ENCODE data around the gene SCN3B. TPM values are rescaled to one million over a fixed set of nuclear protein-coding genes. Genes with fewer than 3 reads are reported as not detected.

The SCN3B gene
- total RNA-seq, 1 experiment from 2014 or later, result 0.79 TPM

DNA sequence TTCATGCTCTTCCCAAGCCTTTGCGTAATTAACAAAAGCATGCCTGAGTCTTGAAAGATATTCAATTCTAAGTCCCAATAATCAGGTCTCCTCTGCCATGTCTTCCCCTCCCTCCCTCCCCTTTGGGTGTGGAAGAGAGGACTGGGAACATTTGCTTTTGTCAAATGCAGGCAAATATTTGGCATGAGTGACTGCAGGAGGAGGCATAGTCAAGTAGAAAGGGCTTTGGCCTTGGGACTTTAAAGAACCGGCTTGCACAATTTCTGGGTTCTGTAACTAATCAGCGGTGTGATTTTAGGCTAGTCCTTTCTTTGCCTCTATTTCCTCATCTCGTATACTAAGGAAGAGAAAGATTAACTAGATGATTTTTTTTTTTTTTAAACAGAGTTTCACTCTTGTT, 59.5 kb downstream of the SCN3B start (continued):
- TF ChIP-seq, protein P1, sequence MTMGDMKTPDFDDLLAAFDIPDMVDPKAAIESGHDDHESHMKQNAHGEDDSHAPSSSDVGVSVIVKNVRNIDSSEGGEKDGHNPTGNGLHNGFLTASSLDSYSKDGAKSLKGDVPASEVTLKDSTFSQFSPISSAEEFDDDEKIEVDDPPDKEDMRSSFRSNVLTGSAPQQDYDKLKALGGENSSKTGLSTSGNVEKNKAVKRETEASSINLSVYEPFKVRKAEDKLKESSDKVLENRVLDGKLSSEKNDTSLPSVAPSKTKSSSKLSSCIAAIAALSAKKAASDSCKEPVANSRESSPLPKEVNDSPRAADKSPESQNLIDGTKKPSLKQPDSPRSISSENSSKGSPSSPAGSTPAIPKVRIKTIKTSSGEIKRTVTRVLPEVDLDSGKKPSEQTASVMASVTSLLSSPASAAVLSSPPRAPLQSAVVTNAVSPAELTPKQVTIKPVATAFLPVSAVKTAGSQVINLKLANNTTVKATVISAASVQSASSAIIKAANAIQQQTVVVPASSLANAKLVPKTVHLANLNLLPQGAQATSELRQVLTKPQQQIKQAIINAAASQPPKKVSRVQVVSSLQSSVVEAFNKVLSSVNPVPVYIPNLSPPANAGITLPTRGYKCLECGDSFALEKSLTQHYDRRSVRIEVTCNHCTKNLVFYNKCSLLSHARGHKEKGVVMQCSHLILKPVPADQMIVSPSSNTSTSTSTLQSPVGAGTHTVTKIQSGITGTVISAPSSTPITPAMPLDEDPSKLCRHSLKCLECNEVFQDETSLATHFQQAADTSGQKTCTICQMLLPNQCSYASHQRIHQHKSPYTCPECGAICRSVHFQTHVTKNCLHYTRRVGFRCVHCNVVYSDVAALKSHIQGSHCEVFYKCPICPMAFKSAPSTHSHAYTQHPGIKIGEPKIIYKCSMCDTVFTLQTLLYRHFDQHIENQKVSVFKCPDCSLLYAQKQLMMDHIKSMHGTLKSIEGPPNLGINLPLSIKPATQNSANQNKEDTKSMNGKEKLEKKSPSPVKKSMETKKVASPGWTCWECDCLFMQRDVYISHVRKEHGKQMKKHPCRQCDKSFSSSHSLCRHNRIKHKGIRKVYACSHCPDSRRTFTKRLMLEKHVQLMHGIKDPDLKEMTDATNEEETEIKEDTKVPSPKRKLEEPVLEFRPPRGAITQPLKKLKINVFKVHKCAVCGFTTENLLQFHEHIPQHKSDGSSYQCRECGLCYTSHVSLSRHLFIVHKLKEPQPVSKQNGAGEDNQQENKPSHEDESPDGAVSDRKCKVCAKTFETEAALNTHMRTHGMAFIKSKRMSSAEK (CRISPR knock-in tag; IDR thresholded peaks at IDR 0.05; ENCODE audit: borderline replicate concordance), result no peak

DNA sequence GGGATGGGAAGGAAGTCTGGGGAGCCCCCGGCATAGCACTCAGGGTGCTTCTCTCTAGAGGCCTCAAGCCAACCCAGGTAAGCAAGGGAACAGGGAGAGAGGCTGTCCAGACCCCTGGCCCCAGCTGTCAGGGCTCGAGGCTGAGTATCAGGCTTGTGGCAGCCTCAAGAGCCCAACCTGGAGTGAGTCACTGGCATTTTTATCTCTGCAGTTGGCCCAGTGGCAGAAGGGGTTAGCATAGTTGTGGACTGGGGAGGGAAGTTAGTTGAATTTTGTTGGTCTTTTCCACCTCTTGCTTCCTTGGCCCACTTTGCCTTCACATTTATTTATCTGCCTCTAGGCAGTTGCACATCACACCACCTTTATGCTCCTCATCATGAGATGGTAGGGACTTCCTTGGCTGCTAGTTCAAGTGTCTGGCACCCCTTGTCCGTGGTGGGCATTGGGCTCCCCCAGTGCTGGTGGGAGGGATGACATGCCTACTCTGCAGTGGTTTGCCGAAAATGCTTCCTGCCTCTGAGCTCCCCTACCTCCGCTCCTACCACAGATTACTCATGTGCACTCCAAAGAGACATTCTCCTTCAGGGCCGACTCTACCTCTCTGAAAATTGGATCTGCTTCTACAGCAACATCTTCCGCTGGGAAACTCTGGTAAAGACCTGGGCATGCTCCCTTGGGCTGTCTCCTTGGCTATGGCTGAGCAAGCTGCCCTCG, 60.1 kb downstream of the SCN3B start:
- CTCF ChIA-PET, result interaction anchor here (1.3 to 2.3 kb wide), 2 partner anchors 8 to 14 kb away, joined by 3 to 10 read pairs; no protein-coding TSS in a partner anchor
- no peaks in the 10 kb centered on the region for H3K9me3 Mint-ChIP-seq

DNA sequence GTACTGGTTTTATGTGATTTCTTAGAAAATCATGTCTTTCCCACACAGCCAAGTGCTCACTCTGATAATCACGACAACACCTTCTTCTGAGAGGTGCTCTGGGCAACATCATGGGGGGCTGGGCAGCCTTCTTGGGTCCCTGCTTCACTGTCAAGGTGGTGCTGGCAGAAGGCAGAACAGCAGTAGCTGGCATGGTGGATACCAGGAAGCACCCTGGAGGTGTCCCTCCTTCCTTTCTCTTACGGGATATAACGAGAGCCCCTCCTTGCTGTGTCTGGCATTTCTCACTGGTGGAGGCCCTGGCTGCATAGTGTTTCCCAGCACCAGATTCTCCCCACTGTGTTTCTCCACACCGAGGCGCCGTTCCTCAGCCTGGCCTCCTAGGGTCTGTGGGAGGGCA, 60.9 kb downstream of the SCN3B start:
- no peaks in the 10 kb centered on the region for H3K27me3 Mint-ChIP-seq (ENCODE audit: low read depth)
- no peaks in the 10 kb centered on the region for H3K9me3 Mint-ChIP-seq
- no peak overlapping the region for H3K4me3 Mint-ChIP-seq
- H3K27ac Mint-ChIP-seq, result no peak overlapping the region
- ChIA-PET POLR2A (no interaction called here), CTCF (interaction anchor here (2.3 kb wide), 1 partner anchor 13 kb away, joined by 10 read pairs; no protein-coding TSS in a partner anchor)
- peaks cover 7% of the 10 kb centered on the region for H3K4me1 Mint-ChIP-seq
- ATAC-seq (no peak), DNase-seq (ENCODE audit: low spot score) (no peak)
- H3K36me3 Mint-ChIP-seq, result peaks cover 4% of the 10 kb centered on the region; the same call in 1 of the 2 replicates
- TF ChIP-seq TP53 (CRISPR knock-in tag; IDR thresholded peaks at IDR 0.05) (no peak), FOXK1 (CRISPR knock-in tag; IDR thresholded peaks at IDR 0.05) (no peak), HMGA2 (CRISPR knock-in tag; IDR thresholded peaks at IDR 0.05) (no peak), ZNF219 (CRISPR knock-in tag; IDR thresholded peaks at IDR 0.05; ENCODE audit: borderline replicate concordance) (no peak), ZBTB21 (CRISPR knock-in tag; IDR thresholded peaks at IDR 0.05; ENCODE audit: borderline replicate concordance) (no peak), GRHL2 (CRISPR knock-in tag; IDR thresholded peaks at IDR 0.05; ENCODE audit: insufficient replicate concordance, severe bottlenecking) (no peak), MYBL2 (CRISPR knock-in tag; IDR thresholded peaks at IDR 0.05) (no peak), RORB (CRISPR knock-in tag; IDR thresholded peaks at IDR 0.05) (no peak), ZNF232 (CRISPR knock-in tag; IDR thresholded peaks at IDR 0.05) (no peak), ZNF263 (CRISPR knock-in tag; IDR thresholded peaks at IDR 0.05; ENCODE audit: low read depth) (no peak), CREM (CRISPR knock-in tag; IDR thresholded peaks at IDR 0.05) (no peak)
- TF ChIP-seq, protein P2, sequence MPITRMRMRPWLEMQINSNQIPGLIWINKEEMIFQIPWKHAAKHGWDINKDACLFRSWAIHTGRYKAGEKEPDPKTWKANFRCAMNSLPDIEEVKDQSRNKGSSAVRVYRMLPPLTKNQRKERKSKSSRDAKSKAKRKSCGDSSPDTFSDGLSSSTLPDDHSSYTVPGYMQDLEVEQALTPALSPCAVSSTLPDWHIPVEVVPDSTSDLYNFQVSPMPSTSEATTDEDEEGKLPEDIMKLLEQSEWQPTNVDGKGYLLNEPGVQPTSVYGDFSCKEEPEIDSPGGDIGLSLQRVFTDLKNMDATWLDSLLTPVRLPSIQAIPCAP (CRISPR knock-in tag; IDR thresholded peaks at IDR 0.05), result no peak
- TF ChIP-seq, protein P3, sequence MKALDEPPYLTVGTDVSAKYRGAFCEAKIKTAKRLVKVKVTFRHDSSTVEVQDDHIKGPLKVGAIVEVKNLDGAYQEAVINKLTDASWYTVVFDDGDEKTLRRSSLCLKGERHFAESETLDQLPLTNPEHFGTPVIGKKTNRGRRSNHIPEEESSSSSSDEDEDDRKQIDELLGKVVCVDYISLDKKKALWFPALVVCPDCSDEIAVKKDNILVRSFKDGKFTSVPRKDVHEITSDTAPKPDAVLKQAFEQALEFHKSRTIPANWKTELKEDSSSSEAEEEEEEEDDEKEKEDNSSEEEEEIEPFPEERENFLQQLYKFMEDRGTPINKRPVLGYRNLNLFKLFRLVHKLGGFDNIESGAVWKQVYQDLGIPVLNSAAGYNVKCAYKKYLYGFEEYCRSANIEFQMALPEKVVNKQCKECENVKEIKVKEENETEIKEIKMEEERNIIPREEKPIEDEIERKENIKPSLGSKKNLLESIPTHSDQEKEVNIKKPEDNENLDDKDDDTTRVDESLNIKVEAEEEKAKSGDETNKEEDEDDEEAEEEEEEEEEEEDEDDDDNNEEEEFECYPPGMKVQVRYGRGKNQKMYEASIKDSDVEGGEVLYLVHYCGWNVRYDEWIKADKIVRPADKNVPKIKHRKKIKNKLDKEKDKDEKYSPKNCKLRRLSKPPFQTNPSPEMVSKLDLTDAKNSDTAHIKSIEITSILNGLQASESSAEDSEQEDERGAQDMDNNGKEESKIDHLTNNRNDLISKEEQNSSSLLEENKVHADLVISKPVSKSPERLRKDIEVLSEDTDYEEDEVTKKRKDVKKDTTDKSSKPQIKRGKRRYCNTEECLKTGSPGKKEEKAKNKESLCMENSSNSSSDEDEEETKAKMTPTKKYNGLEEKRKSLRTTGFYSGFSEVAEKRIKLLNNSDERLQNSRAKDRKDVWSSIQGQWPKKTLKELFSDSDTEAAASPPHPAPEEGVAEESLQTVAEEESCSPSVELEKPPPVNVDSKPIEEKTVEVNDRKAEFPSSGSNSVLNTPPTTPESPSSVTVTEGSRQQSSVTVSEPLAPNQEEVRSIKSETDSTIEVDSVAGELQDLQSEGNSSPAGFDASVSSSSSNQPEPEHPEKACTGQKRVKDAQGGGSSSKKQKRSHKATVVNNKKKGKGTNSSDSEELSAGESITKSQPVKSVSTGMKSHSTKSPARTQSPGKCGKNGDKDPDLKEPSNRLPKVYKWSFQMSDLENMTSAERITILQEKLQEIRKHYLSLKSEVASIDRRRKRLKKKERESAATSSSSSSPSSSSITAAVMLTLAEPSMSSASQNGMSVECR (CRISPR knock-in tag; IDR thresholded peaks at IDR 0.05; ENCODE audit: borderline replicate concordance), result no peak
- TF ChIP-seq, protein P4, sequence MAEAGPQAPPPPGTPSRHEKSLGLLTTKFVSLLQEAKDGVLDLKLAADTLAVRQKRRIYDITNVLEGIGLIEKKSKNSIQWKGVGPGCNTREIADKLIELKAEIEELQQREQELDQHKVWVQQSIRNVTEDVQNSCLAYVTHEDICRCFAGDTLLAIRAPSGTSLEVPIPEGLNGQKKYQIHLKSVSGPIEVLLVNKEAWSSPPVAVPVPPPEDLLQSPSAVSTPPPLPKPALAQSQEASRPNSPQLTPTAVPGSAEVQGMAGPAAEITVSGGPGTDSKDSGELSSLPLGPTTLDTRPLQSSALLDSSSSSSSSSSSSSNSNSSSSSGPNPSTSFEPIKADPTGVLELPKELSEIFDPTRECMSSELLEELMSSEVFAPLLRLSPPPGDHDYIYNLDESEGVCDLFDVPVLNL (CRISPR knock-in tag; IDR thresholded peaks at IDR 0.05; ENCODE audit: borderline replicate concordance, low read depth), result no peak
- TF ChIP-seq, protein P5, sequence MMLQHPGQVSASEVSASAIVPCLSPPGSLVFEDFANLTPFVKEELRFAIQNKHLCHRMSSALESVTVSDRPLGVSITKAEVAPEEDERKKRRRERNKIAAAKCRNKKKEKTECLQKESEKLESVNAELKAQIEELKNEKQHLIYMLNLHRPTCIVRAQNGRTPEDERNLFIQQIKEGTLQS (CRISPR knock-in tag; conservative IDR thresholded peaks at IDR 0.05), result no peak
- TF ChIP-seq, protein P6, sequence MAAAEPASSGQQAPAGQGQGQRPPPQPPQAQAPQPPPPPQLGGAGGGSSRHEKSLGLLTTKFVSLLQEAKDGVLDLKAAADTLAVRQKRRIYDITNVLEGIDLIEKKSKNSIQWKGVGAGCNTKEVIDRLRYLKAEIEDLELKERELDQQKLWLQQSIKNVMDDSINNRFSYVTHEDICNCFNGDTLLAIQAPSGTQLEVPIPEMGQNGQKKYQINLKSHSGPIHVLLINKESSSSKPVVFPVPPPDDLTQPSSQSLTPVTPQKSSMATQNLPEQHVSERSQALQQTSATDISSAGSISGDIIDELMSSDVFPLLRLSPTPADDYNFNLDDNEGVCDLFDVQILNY (CRISPR knock-in tag; IDR thresholded peaks at IDR 0.05), result no peak

More for the DNA sequence above, 60.1 kb downstream of the SCN3B start:
- no peak for DNase-seq (ENCODE audit: low spot score)
- Mint-ChIP-seq H3K27me3 (ENCODE audit: low read depth) (no peaks in the 10 kb centered on the region), H3K4me3 (no peak overlapping the region), H3K27ac (no peak overlapping the region), H3K36me3 (peaks cover 11% of the 10 kb centered on the region), H3K4me1 (peaks cover 7% of the 10 kb centered on the region)
- POLR2A ChIA-PET, result no interaction called here
- no peak for ATAC-seq
- TF ChIP-seq SP1 (CRISPR knock-in tag; conservative IDR thresholded peaks at IDR 0.05), result no peak
- TF ChIP-seq, protein P7, sequence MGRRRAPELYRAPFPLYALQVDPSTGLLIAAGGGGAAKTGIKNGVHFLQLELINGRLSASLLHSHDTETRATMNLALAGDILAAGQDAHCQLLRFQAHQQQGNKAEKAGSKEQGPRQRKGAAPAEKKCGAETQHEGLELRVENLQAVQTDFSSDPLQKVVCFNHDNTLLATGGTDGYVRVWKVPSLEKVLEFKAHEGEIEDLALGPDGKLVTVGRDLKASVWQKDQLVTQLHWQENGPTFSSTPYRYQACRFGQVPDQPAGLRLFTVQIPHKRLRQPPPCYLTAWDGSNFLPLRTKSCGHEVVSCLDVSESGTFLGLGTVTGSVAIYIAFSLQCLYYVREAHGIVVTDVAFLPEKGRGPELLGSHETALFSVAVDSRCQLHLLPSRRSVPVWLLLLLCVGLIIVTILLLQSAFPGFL (CRISPR knock-in tag; IDR thresholded peaks at IDR 0.05; ENCODE audit: borderline replicate concordance), result no peak
